IPS-20b (cell line): ENCODE data around the gene RSPH9.

Source experiments
- H3K27ac ChIP-seq: one replicate; pipeline ENCODE4 v1.5.1; 2013; ENCODE audit warnings: low read length
- H3K27me3 ChIP-seq: 2 replicates; pipeline ENCODE4 v1.6.1; 2013; ENCODE audit warnings: mild to moderate bottlenecking, low read length, inconsistent platforms; ENCODE audit not compliant: insufficient read depth
- H3K36me3 ChIP-seq: 2 replicates; pipeline ENCODE4 v1.6.1; 2013; ENCODE audit warnings: low read depth, mild to moderate bottlenecking, inconsistent platforms, low read length, moderate library complexity; ENCODE audit not compliant: insufficient read depth
- H3K4me1 ChIP-seq: 2 replicates; pipeline ENCODE4 v1.6.1; 2013; ENCODE audit warnings: mild to moderate bottlenecking, control low read depth, inconsistent platforms, low read length, moderate library complexity; ENCODE audit not compliant: insufficient read depth
- H3K4me3 ChIP-seq: 2 replicates; pipeline ENCODE4 v1.5.1; 2013; ENCODE audit warnings: mild to moderate bottlenecking, low read length, inconsistent platforms
- H3K9ac ChIP-seq: 2 replicates; pipeline ENCODE4 v1.6.1; 2013; ENCODE audit warnings: low read depth, mild to moderate bottlenecking, inconsistent platforms, low read length, moderate library complexity
- H3K9me3 ChIP-seq: 2 replicates; pipeline ENCODE4 v1.6.1; 2013; ENCODE audit warnings: mild to moderate bottlenecking, low read depth, low read length, inconsistent platforms; ENCODE audit not compliant: insufficient read depth

The RSPH9 gene

GRCh38 chr6:43621078-43621835 lies 23.6 kb upstream of the RSPH9 start:
- Histone ChIP-seq H3K36me3 (peaks cover 72% of the 10 kb centered on the region), H3K4me3 (no peak overlapping the region), H3K4me1 (no peaks in the 10 kb centered on the region), H3K9ac (no peak overlapping the region), H3K27ac (no peak overlapping the region), H3K9me3 (no peaks in the 10 kb centered on the region), H3K27me3 (no peaks in the 10 kb centered on the region)

GRCh38 chr6:43621836-43622180 lies 23.0 kb upstream of the RSPH9 start:
- H3K27ac ChIP-seq = no peak overlapping the region
- H3K4me1 ChIP-seq = no peaks in the 10 kb centered on the region
- no peaks in the 10 kb centered on the region for H3K9me3 ChIP-seq
- H3K36me3 ChIP-seq = peaks cover 76% of the 10 kb centered on the region
- H3K4me3 ChIP-seq = no peak overlapping the region
- no peak overlapping the region for H3K9ac ChIP-seq
- no peaks in the 10 kb centered on the region for H3K27me3 ChIP-seq

DNA sequence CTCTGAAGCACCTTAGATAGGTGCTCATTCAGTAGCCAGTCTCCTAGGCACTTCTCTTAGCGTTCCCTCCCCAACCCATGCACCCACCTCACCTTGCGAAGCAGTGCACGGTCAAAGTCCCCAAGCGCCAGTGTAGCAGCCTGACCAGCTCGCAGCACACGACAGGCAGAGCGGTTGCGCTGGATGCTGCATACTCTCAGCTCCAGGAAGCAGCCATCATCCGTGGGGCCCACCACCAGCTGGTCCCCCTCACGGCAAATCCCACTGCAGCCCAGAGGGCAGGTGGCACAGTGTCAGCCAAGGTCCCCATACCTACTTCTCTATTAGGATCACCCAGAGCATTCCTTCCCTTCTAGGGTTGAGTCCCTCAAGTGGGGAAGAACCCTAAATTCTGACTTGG lies 22.3 kb upstream of the RSPH9 start:
- Histone ChIP-seq H3K9me3 (no peaks in the 10 kb centered on the region), H3K27ac (no peak overlapping the region), H3K4me3 (no peak overlapping the region), H3K36me3 (peaks cover 83% of the 10 kb centered on the region), H3K9ac (no peak overlapping the region), H3K27me3 (no peaks in the 10 kb centered on the region), H3K4me1 (no peaks in the 10 kb centered on the region)

GRCh38 chr6:43623880-43624785 lies 20.7 kb upstream of the RSPH9 start:
- Histone ChIP-seq H3K4me1 (no peaks in the 10 kb centered on the region), H3K36me3 (peaks cover 84% of the 10 kb centered on the region), H3K27ac (no peak overlapping the region), H3K9me3 (no peaks in the 10 kb centered on the region), H3K27me3 (no peaks in the 10 kb centered on the region), H3K4me3 (no peak overlapping the region), H3K9ac (no peak overlapping the region)

DNA sequence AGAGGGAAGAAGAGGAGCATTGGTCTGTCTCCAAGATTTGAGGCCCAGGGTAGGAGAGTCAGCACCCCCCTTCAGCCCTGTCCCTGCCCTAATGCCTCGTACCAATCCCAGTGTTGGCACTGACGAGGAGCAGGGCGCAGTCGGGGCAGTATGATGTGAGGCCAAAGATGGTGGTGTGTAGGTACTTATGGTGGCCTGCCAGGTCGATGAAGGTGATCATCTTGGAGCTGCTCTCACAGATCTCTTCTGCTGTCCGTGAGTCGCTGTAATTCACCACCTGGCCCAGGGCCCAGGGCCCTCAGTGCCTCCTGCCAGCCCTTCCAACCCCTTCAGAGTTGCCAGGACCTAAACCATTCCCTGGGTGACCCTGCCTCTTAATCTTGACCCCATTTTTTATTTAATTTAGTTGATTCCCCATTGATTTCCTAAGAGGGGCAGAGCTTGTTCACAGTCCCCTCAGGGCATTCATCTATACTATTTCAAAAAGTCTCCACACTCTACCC lies 20.0 kb upstream of the RSPH9 start:
- no peak overlapping the region for H3K4me3 ChIP-seq
- no peak overlapping the region for H3K27ac ChIP-seq
- H3K36me3 ChIP-seq = peaks cover 77% of the 10 kb centered on the region
- H3K9me3 ChIP-seq = no peaks in the 10 kb centered on the region
- no peaks in the 10 kb centered on the region for H3K4me1 ChIP-seq
- no peaks in the 10 kb centered on the region for H3K27me3 ChIP-seq
- no peak overlapping the region for H3K9ac ChIP-seq

GRCh38 chr6:43625393-43625992 lies 19.3 kb upstream of the RSPH9 start:
- peaks cover 3% of the 10 kb centered on the region; the same call in 1 of the 2 replicates for H3K4me1 ChIP-seq
- peaks cover 71% of the 10 kb centered on the region for H3K36me3 ChIP-seq
- H3K9ac ChIP-seq = no peak overlapping the region
- no peak overlapping the region for H3K4me3 ChIP-seq
- H3K27ac ChIP-seq = no peak overlapping the region
- no peaks in the 10 kb centered on the region for H3K27me3 ChIP-seq
- no peaks in the 10 kb centered on the region for H3K9me3 ChIP-seq

GRCh38 chr6:43627008-43627825 lies 17.6 kb upstream of the RSPH9 start:
- no peak overlapping the region for H3K9ac ChIP-seq
- H3K36me3 ChIP-seq = peaks cover 54% of the 10 kb centered on the region
- no peak overlapping the region for H3K27ac ChIP-seq
- no peaks in the 10 kb centered on the region for H3K9me3 ChIP-seq
- no peak overlapping the region for H3K4me3 ChIP-seq
- peaks cover 3% of the 10 kb centered on the region; the same call in 1 of the 2 replicates for H3K4me1 ChIP-seq
- H3K27me3 ChIP-seq = no peaks in the 10 kb centered on the region

- peaks cover 3% of the 10 kb centered on the region; the same call in 1 of the 2 replicates for H3K4me1 ChIP-seq
- peak overlapping the region; percentile 89 for H3K9ac ChIP-seq
- no peaks in the 10 kb centered on the region for H3K27me3 ChIP-seq
- peaks cover 41% of the 10 kb centered on the region for H3K36me3 ChIP-seq
- peak overlapping the region; percentile 3 for H3K27ac ChIP-seq
- peak overlapping the region; percentile 75 for H3K4me3 ChIP-seq
- no peaks in the 10 kb centered on the region for H3K9me3 ChIP-seq
These were observed 16.3 kb upstream of the RSPH9 start for GRCh38 chr6:43628393-43629103.

DNA sequence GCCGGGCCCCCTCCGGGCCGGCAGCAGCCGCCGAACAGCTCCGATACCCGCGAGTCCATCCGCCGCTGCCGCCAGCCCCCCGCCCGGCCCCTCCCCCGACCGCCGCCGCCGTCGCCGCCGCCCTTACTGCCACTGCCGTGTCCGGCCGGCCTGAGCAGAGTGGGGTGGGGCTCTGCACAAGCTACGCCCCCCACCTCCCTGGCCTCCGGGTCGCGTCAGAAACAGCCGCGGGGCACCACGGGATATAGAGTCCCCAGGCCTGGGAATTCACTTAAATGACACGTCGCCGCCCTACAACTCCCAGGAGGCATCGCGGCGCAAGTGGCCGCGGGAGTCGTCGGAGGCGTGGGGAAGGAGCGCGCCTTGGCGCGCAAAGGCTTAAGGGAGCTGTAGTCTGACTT lies 15.7 kb upstream of the RSPH9 start, which contains the start of gene GTPBP2:
Gene GTPBP2 (minus strand): TSS at position 161 of the 401 bp plus-strand sequence. CDS start 102 bp downstream, at position 59.
- no peaks in the 10 kb centered on the region for H3K27me3 ChIP-seq
- H3K9me3 ChIP-seq = no peaks in the 10 kb centered on the region
- peak within 1 kb of the TSS; percentile 99 for H3K27ac ChIP-seq
- peak within 1 kb of the TSS; percentile 97 for H3K9ac ChIP-seq
- peak within 1 kb of the TSS; percentile 90 for H3K4me3 ChIP-seq
- peaks cover 3% of the 10 kb centered on the region; the same call in 1 of the 2 replicates for H3K4me1 ChIP-seq
- H3K36me3 ChIP-seq = peaks cover 35% of the 10 kb centered on the region

GRCh38 chr6:43629505-43630300 lies 15.1 kb upstream of the RSPH9 start:
- peak overlapping the region; percentile 99 for H3K27ac ChIP-seq
- peaks cover 3% of the 10 kb centered on the region; the same call in 1 of the 2 replicates for H3K4me1 ChIP-seq
- no peaks in the 10 kb centered on the region for H3K9me3 ChIP-seq
- no peaks in the 10 kb centered on the region for H3K27me3 ChIP-seq
- H3K9ac ChIP-seq = peak overlapping the region; percentile 97
- H3K4me3 ChIP-seq = peak overlapping the region; percentile 90
- peaks cover 29% of the 10 kb centered on the region for H3K36me3 ChIP-seq
